ENCODE data around the gene TBL1XR1.

The TBL1XR1 gene

DNA sequence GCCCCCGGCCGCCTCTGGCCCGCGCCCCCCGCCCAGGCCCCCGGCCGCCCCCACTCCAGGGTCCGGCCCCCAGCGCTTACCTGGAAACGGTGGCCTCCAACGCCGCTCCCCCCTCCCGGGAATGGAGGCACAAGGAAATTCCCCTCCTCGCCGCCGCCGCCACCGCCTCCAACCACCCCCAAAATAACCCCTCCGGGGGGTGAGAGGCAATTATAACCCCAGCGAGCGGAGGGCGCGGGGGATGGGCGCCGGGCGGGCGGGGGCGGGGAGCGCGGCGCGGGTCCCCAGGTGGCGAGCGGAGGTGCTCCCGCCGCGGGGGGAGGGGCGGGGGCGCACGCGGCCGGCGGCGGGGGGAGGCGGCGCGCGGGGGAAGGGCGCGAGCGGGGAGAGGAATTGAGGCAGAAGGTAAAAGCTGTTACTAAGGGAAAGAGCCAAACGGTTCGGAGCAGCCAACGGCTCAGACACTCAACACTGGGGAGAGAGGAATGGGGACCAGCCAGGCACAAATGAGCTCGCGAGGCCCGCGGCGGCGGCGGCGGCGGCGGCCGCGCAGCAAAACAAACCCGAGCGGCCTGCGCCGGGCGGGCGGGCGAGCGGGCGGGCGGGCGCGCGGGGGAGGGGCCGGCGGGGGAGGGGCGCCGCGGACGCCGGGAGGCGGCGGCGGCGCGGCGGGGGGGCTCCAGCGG, at the start of gene TBL1XR1:
Gene TBL1XR1, minus strand, starts transcription at position 442 of the 686 bp plus-strand sequence. CDS start 132,505 bp downstream, outside the sequence.
- peak; percentile 76 for DNase-seq

DNA sequence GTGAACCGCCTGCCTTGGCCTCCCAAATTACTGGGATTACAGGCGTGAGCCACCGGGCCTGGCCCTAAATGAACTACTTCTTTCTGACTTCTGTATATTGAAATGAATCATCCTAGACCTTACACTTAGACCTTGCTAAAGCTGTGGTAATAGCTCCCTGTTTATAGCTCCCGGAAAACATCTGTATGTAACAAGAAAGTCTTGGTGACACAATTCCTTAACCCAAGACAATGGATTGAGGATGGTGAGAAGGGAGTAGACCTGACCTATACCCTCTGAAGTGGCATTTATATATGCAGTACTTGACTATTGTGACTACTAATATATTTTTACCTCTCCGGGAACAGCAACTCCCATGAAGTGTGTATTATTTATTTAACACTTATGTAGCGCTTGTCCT, 48.0 kb upstream of the TBL1XR1 start:
- no peak for DNase-seq

DNA sequence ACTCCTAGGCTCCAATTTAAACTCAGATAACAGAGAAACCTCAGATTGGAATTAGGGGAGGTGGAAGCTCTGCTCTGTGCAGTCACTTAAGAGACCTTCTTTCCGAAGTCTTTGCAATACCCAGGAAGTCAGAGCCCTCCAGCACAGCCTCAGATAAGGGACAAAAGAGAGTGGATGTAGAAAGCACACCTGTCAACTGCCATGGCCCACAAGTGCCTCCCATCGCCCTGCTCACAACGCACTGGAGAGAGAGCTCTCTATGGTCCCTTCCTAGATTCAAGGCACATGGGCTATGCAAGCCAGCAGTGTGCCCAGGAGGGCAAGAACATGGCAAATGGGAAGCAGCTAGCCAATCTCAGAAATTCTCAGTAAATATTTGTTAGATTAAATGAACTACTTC, 47.3 kb upstream of the TBL1XR1 start:
- no peak for DNase-seq

DNA sequence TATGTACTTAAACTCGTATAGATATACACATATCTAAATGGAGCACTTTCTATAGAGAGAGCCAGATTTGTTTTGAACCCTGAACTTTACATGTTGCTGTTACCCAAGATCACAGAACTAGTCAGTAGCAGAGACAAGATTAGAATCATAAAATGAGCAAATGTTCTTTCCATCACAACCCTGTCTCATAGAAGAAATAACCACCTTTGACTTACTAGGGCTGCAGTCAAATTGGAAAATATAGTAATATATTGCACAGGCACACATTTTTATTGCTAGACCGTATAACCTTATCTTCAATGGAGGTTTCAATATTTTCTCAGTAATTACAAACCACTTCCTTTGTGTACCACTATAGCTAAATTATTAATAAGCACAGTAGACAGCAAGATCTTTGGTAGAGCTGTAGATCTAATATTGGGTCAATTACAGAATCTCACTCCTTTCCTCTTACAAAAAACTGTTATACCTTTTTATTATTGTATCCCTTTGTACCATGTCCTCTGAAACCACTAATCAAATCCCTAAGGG, 41.5 kb upstream of the TBL1XR1 start:
- DNase-seq: no peak

DNA sequence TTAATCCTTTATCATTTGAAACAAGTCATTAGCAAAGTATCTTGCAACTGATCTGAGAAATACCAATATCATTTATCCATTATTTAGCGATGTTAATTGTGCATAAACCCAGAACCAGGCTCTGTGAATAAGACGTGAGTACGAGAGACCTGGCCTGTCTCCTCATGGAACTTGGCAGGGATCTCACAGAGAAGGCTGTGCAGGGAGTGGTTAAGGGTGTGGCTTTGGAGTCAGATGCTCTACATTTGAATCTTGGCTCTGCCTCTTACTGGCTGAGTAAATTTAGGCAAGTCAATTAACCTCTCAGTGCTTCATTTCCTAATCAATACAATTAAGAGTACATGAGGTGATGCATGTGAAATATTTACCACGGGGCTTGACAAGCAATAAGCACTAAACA, 39.9 kb upstream of the TBL1XR1 start:
- no peak for DNase-seq

DNA sequence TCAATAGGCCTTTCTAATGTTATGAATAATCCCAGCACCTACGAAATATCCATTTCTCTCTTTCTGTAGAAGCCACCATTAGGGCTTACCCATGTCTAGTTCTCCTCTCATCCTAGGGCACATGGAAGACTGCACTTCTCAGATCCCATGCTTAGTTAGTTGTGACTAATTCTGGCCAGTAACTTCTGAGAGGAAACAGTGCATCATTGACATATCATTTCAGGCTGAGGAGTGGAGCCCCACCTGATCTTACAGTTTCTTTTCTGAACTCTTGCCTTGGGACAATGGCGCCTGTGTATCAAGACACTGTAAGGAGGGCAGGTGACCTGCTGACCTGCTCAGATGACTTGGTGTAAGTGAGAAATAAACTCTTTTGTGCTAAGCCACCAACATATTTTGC, 39.4 kb upstream of the TBL1XR1 start:
- no peak for DNase-seq

DNA sequence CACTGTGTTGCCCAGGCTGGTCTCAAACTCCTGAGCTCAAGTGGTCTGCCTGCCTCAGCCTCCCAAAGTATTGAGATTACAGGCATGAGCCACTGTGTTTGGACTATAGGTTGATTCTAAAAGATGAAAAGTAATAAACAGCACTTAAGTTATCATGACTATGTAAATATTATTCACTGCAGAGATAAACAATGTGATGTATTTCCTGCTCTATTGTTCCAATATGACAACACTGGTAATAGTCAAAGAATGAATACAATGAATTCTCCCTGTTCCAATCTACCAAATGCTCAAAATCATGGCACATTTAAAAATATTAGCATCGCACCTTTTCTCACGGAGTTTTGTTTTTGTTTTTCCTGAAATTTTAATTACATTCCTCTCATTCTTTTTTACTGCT, 36.8 kb upstream of the TBL1XR1 start:
- DNase-seq: no peak

DNA sequence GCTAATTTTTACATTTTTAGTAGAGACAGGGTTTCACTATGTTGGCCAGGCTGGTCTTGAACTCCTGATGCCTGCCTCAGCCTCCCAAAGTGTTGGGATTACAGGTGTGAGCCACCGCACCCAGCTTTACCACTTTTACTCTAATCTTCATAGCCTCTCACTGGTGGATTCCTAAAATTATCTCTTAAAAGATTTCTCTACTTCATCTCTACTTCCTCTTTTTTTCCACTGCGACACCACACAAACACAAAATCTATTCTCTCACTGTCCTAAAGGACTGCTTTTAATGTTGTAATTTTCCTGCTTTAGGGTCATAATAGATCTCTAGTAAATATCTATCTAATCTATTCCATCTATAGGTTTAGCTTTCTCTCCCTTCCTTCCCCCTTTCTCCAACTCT, 34.0 kb upstream of the TBL1XR1 start:
- DNase-seq: no peak

DNA sequence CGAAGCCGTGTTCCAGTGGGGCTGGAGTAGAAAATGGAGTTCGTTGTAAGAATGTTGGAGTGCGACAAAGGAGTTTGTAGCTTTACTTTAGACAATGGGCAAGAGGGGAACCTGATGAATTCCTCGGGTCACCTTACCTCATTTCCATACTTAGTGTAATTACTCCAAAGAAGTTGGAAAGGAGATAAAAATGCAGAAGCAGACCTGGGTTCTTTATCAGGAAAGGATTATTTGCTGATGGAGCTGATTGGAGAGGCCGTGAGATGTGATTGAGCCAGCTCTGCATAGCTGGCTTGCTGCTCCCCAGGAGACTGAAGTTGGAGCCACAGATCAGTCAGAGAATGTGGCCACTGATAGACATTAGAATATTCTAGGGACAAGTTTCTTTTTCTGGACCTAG, 33.4 kb upstream of the TBL1XR1 start:
- no peak for DNase-seq

DNA sequence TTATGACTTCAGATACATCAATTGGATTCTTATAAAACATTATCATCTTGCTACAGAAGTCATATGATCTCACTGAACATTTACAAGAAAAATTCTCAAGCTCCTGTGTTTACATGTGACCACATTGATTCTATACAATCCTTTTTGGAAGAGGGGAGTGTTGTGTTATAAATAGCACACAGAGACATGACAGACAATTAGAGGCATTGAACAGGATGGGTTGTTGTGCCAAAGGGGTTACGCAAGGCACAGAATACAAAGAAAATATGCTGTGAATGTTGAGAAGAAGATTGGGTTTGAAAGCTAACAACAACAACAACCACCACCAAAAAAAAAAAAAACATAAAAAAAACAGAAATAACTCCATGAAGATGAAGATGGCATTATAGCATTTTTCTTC, 32.5 kb upstream of the TBL1XR1 start:
- no peak for DNase-seq

DNA sequence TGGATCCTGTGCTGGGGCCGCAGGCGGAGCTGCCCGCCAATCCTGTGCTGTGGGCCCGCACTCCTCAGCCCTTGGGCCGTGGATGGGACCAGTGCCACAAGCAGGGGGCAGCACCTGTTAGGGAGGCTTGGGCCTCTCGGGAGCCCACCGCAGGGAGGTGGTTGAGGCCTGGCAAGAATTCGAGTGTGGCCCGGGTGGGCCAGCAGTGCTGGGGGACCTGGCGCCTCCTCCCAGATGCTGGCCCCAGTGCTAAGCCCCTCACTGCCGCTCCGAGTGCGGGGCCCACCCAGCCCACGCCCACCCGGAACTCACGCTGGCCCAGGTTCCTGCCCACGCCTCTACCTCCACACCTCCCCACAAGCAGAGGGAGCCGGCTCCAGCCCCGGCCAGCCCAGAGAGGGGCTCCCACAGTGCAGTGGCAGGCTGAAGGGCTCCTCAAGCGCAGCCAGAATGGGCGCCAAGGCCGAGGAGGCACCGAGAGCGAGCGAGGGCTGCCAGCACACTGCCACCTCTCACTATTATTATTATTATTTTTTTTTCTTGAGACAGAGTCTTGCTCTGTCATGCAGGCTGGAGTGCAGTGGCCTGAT, 31.4 kb upstream of the TBL1XR1 start:
- DNase-seq: no peak

DNA sequence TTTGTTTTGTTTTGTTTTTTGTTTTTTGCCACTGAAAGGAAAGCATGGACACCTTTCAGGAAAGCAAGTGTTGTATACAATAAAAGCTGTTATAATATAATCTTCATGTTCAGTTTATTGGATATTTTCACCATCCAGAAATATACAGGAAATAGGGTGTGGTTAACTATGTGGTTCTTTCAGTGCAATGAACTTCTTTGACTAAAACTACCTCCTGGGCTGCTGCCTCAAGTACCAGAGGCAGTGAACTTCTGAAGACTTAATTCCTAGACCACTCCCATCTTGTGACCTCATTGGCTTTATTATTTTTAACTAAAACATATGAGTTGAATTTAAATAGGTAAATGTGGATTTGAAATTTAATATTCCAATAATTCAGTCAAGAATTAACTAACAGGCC, 27.1 kb upstream of the TBL1XR1 start:
- DNase-seq: no peak

DNA sequence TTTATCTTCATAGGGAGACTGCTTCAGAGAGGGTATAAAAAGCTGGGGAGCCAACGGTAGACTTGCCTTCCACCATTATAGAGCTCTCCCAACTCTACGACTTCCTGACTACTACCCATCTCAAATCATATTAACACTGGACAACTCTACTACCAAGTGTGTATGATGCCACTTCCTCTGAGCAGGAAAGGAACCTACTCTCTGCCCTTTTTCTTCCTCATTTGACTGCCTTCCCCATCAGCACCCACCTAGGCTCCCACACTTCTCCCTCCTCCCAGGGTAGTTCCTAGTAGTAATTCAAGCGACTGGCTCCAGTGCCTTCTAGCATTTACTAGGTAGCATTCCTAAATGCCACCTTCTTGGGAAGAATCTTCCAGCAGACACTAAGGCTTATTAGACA, 24.5 kb upstream of the TBL1XR1 start:
- DNase-seq: no peak

DNA sequence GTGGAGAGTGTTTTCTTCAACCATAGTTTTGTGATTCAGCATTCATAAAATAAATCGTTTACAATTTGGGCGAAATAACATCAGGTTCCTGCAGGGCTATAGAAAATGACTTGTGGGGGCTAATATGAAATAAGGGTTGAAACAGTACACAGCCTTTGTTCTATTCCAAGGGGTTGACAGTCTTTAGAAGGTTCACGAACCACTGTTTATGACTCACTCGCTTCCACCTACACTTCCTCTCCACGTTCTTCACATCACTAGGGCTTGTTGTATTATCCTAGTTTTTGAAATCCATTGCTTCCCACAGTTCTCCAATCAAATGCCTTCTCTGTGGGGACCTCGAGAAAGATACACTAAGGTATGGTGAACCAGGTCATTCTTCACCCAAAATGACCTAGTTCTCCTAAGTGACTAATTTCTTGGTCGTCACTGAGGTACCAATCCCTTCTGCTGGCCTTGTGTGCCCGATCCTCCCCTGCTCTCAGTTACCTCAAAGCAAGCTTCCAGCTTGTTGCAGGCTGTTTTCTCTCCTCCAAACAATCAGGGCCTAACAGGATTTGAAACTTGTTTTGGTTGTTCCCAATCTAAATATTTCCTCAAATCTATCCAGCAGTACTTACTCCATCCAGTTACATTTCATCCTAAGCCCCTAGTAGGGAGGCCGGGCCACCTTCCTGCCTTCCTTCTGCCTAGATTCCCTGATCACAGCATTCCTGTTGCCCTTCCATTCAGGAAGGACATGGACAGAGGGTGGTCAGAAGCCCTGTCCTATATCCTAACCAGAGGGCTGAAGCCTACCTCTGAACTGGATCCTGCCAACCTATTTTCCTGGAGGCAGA, 23.1 kb upstream of the TBL1XR1 start:
- no peak for DNase-seq

DNA sequence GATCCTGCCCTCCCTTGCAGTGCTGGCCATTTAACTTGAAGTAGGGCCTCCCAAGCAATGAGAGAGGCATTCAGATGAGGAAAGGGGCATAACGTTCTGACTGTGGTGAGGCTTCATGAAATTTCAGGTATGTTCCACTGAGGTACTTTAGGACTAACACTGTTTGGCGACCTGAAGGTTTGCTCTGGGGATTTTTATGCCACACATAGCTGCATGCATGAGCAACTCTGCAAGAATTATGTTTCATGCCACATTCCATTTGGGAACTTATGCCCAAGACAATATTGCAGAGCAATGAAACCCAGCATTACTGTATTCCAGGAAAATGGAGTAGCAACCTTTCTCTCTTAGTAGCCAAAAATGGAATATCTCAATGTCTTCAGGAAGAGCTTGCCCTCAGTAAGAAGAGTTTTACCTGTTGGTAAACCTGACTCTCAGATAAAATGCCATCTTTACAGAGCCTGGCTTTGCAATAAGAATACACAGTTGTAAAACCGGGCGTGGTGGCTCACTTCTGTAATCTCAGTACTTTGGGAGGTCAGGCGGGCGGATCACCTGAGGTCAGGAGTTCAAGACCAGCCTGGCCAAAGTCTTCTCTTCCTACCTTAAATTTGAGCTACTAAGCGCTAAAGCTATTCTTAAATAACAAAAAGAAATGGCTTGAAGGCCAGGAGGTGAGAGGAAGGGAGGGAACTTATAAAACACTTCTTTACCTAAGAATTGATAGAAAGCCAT, 16.7 kb upstream of the TBL1XR1 start:
- no peak for DNase-seq

DNA sequence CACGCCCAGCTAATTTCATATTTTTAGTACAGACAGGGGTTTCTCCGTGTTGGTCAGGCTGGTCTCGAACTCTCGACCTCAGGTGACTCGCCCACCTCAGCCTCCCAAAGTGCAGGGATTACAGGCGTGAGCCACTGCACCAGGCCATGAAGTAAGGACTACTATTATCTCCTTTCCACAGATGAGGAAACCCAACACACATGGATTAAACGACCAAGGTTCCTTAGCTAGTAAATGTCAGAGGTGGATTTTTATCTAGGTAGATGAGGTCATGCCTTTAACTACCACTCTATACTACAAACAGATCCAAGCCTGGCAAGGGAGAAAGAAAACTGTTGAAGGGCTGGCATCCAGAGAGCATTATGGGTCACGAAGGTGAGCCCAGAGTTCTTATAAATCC, 15.5 kb upstream of the TBL1XR1 start:
- DNase-seq: no peak

DNA sequence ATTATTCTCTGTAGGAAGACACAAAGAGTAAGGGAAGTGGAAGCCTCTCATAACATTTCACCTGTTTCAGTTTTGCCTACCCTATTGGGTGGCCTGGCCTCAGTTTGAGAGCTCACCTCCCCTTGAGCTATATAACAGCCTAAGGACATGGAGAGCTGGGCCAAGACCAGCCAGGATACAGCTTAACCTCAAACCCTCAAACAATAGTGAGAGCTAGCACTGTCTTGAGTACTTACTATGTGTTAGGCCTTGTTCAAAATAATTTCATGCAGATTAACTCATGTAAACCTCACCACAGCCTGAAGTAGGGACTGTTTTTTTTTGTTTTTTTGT, 15.0 kb upstream of the TBL1XR1 start:
- DNase-seq: no peak

DNA sequence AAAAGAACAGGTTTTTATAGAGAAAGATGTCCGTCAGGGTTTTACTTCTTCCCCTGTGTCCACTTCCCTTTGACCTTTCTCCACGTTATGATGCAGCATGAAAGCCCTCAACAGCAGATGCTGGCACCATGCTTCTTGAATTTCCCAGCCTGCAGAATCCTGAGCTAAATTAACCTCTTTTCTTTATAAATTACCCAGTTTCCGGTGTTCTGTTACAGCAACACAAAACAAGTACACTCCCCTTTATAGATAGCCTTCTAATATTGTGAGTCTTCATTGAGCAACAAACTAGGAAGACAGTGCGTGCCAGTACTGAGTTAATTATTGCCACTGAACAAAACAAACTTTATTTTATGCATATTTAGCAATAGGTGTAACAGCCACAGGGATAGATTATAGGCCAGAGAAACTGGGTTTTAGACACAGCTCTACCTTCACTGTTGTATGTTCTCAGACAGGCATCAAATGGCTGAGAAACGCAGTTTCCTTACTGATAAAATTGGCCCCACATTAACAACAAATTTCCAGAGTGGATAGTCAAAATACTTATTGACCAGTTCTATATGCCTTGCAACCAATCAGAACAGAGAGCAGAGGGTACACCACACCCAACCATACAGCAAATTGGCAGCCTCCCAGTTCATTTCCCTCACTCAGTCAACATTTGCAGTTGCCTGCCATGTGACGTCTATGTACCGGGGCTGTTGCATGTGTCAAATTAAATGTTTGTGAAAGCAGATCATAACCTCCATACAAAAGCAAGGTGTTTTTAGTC, 14.4 kb upstream of the TBL1XR1 start:
- DNase-seq: no peak

DNA sequence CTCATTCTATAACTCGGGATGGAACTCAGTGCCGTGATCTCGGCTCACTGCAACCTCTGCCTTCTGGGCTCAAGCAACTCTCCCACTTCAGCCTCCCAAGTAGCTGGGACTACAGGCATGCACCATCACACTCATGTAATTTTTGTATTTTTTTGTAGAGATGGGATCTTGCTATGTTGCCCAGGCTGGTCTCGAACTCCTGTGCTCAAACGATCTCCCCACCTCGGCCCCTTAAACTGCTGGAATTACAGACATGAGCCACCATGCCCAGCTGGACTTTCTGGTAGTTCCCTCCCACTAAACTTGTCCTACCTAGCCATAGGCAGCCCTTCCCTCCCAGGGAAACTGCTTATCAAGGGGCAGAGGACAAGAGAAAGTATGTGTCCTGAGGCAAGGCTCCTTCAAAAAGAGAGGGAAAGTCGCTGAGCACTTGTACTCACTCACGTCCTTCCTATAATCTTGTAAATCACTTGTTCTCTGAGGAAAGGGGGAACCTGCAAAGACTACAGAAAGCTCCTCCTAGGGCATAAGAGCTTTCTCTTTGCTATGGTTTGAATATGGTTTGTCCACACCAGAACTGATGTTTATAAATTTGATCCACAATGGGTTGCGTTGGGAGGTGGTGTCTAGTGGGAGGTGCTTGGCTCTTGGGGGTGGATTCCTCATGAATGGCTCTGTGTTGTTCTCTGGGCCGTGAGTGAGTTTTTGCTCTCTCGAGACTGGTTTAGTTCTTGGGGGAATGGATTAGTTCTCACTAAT, 13.6 kb upstream of the TBL1XR1 start:
- no peak for DNase-seq

DNA sequence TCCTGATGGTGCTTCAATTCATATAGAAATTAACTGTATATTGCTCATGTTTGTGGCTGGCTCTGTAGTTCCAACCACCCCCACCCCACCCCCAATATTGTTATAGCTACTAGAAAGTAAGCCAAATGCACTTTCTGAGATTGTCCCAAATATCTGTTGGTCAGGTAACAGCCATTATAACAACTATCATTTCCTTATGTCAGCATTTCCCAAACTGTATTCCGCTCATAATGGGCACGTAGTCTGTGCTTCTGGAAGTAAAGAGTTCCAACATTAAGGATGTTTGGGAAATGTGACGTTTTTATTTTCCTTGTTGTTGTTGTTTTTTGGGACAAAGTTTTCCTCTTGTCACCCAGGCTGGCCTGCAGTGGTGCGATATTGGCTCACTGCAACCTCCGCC, 12.2 kb upstream of the TBL1XR1 start:
- no peak for DNase-seq

DNA sequence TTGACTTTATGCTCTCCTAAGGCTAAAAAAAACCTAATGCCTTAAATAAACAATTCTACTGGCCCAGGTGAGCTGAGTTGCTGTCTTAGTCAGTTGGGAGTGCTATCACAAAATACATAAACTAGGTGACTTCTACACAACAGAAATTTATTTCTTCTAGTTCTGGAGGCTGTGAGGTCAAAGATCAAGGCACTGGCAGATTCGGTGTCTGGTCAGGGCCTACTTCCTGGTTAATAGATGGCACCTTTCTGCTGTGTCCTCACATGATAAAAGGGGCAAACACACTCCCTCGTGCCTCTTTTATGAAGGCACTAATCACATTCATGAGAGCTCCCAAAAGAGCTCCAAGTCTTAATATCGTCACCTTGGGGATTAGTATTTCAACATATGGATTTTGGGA, 11.5 kb upstream of the TBL1XR1 start:
- no peak for DNase-seq

DNA sequence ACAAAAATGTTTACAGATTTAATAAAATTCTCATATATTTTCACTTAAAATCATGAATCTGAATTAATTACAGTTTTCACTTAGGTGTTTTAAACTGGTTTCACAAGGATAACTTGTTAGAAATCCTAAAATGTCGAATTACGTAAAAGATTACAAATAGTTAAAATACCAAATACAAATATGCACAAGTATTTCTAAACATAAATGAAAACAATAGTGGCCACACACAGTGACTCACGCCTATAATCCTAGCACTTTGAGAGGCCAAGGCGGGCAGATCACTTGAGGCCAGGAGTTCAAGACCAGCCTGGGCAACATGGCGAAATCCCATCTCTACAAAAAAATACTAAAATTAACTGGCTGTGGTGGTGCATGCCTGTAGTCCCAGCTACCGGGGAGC, 10.9 kb upstream of the TBL1XR1 start:
- no peak for DNase-seq

All from amniotic stem cell (primary cell).